T-helper 1 cell (primary cell): Measurements from ENCODE around the gene OR8B8.
"Not testable (repeated sequence)": the region's sequence is repeated elsewhere in the genome, so short reads cannot be mapped to it uniquely, and the experiment has no call there.

Experiments
- DNase-seq, 5 donors: peaks; one replicate each; pipeline ENCODE4 v3.0.0-alpha.2; 2012 to 2020
- total RNA-seq, 4 donors: gene quantifications; one replicate each; lab custom pipeline; 2026; lab: John Stamatoyannopoulos, UW

OR8B8 gene
- total RNA-seq = 0 reads per million in 4 donors

GRCh38 chr11:124445646-124446150, at the start of gene OR8B8:
OR8B8 (minus strand) TSS chr11:124445696; CDS start chr11:124441085, 4,611 bp downstream.
- no peak for DNase-seq

- no peak for DNase-seq
These were observed 47.6 kb upstream of the OR8B8 start for GRCh38 chr11:124493016-124493655.

- DNase-seq = no peak
These were observed 37.9 kb upstream of the OR8B8 start for GRCh38 chr11:124483422-124483821.

GRCh38 chr11:124482362-124483147, 37.1 kb upstream of the OR8B8 start:
- DNase-seq = no peak

- peak in 1 of 5 donors; percentile 8 for DNase-seq
These were observed 36.1 kb upstream of the OR8B8 start for GRCh38 chr11:124481365-124482323.

- no peak for DNase-seq
These were observed 34.1 kb upstream of the OR8B8 start for GRCh38 chr11:124479561-124479960.

GRCh38 chr11:124475265-124475664, 29.8 kb upstream of the OR8B8 start:
- DNase-seq = no peak

- no peak for DNase-seq
These were observed 29.3 kb upstream of the OR8B8 start for GRCh38 chr11:124474779-124475178.

GRCh38 chr11:124474079-124474478, 28.6 kb upstream of the OR8B8 start:
- DNase-seq = no peak

GRCh38 chr11:124473476-124473875, 28.0 kb upstream of the OR8B8 start:
- DNase-seq = no peak

- no peak for DNase-seq
These were observed 25.2 kb upstream of the OR8B8 start for GRCh38 chr11:124470561-124471227.

- DNase-seq = no peak
These were observed 22.0 kb upstream of the OR8B8 start for GRCh38 chr11:124467381-124467927.

- DNase-seq = no peak
These were observed 19.9 kb upstream of the OR8B8 start for GRCh38 chr11:124465368-124465767.

GRCh38 chr11:124463990-124464389, 18.5 kb upstream of the OR8B8 start:
- no peak for DNase-seq

GRCh38 chr11:124463324-124463723, 17.8 kb upstream of the OR8B8 start:
- no peak for DNase-seq

GRCh38 chr11:124460459-124460858, 15.0 kb upstream of the OR8B8 start:
- DNase-seq = no peak

GRCh38 chr11:124459379-124459778, 13.9 kb upstream of the OR8B8 start:
- DNase-seq = not testable (repeated sequence)

GRCh38 chr11:124454552-124454951, 9.1 kb upstream of the OR8B8 start:
- DNase-seq = no peak

GRCh38 chr11:124446916-124447315, 1.4 kb upstream of the OR8B8 start:
- no peak for DNase-seq

- DNase-seq = no peak
These were observed 2.6 kb downstream of the OR8B8 start for GRCh38 chr11:124442847-124443246.

- DNase-seq = no peak
These were observed 3.1 kb downstream of the OR8B8 start for GRCh38 chr11:124442442-124442841.

GRCh38 chr11:124441519-124441918, 4.0 kb downstream of the OR8B8 start:
- no peak for DNase-seq
